Keratinocyte (primary cell): ENCODE data around the gene DSTN. TPM values are rescaled to one million over a fixed set of nuclear protein-coding genes. Genes with fewer than 3 reads are reported as not detected.

Experiments used
- DNase-seq: peaks from one replicate; pipeline ENCODE4 v3.0.0-alpha.2; 2011; ENCODE audit warnings: low read depth, missing footprints, low spot score
- FAIRE-seq: peaks from 2 replicates; lab custom pipeline; 2011; peaks lifted over from hg19 to GRCh38; lab: Jason Lieb, UNC
- H2AFZ ChIP-seq: 2 replicates; pipeline ENCODE4 v1.6.0; 2012; ENCODE audit warnings: low read length, control low read depth, inconsistent platforms; ENCODE audit not compliant: control insufficient read depth
- H3K27ac ChIP-seq: 2 replicates; pipeline ENCODE4 v1.5.1; 2011; ENCODE audit warnings: low read length; ENCODE audit not compliant: control insufficient read depth, insufficient read depth
- H3K27me3 ChIP-seq: 3 replicates; pipeline ENCODE4 v1.6.0; 2011; ENCODE audit warnings: low read length; ENCODE audit not compliant: control insufficient read depth, insufficient read depth; ENCODE audit errors: extremely low read depth
- H3K36me3 ChIP-seq, 2 experiments: 2 replicates in 1 of 2; 3 replicates in 1 of 2; pipeline ENCODE4 v1.5.1; 2011; ENCODE audit warnings: low read length in 2 of 2, mild to moderate bottlenecking in 1 of 2; ENCODE audit not compliant: control insufficient read depth in 2 of 2, insufficient read depth in 2 of 2; ENCODE audit errors: extremely low read depth in 1 of 2
- H3K4me1 ChIP-seq: 3 replicates; pipeline ENCODE4 v1.5.1; 2011; ENCODE audit warnings: low read length; ENCODE audit not compliant: control insufficient read depth, insufficient read depth; ENCODE audit errors: extremely low read depth
- H3K4me2 ChIP-seq: 3 replicates; pipeline ENCODE4 v1.6.0; 2011; ENCODE audit warnings: low read depth, low read length; ENCODE audit not compliant: control insufficient read depth, insufficient read depth; ENCODE audit errors: extremely low read depth
- H3K4me3 ChIP-seq, 3 experiments: fragments of 200-600 bp in 1 of 3; sonication (generic) in 1 of 3; 2 replicates in 2 of 3; 3 replicates in 1 of 3; pipeline ENCODE4 v1.5.1; 2011 to 2016; ENCODE audit warnings: low read length in 3 of 3, mild to moderate bottlenecking in 3 of 3, control low read depth in 2 of 3, inconsistent platforms in 1 of 3, low read depth in 1 of 3, mixed read lengths in 1 of 3, mixed run types in 1 of 3, moderate library complexity in 1 of 3; ENCODE audit not compliant: control insufficient read depth in 2 of 3, insufficient read depth in 2 of 3; ENCODE audit errors: extremely low read depth in 1 of 3
- H3K79me2 ChIP-seq: 2 replicates; pipeline ENCODE4 v1.6.0; 2012; ENCODE audit warnings: low read length; ENCODE audit not compliant: control insufficient read depth, insufficient read depth
- H3K9ac ChIP-seq: 3 replicates; pipeline ENCODE4 v1.6.0; 2011; ENCODE audit warnings: low read length; ENCODE audit not compliant: control insufficient read depth, insufficient read depth; ENCODE audit errors: extremely low read depth
- H3K9me1 ChIP-seq: 3 replicates; pipeline ENCODE4 v1.6.0; 2011; ENCODE audit warnings: low read length; ENCODE audit not compliant: control insufficient read depth, insufficient read depth; ENCODE audit errors: extremely low read depth
- H3K9me3 ChIP-seq: 2 replicates; pipeline ENCODE4 v1.5.1; 2012; ENCODE audit warnings: low read depth, low read length; ENCODE audit not compliant: control insufficient read depth
- H4K20me1 ChIP-seq: 3 replicates; pipeline ENCODE4 v1.6.0; 2011; ENCODE audit warnings: low read length; ENCODE audit not compliant: control insufficient read depth, insufficient read depth; ENCODE audit errors: extremely low read depth
- EZH2 ChIP-seq: IDR thresholded peaks from one replicate; pipeline ENCODE4 v1.6.1; 2012; ENCODE audit warnings: inconsistent platforms, mild to moderate bottlenecking, low read length, moderate library complexity
- dilution Hi-C: fragments of 300-500 bp; cut with MboI; formaldehyde crosslinking; loops from one replicate; pipeline ENCODE4 v1.7.0; 2020; ENCODE audit warnings: low sequenced_read_pairs; ENCODE audit not compliant: extremely low pct_ligation_motif_present
- polyA plus RNA-seq, 5 experiments: library from polyadenylated mRNA; depleted of rRNA in 3 of 5; stranded (reverse) in 3 of 5; stranded (forward) in 1 of 5; unstranded in 1 of 5; fragments of >200 nt; gene quantifications; 1 replicate in 1 of 5; 2 replicates in 3 of 5; 3 replicates in 1 of 5; pipeline versions ENCODE4 v1.2.1 to v1.2.3, GENCODE V29; 2011 to 2012; ENCODE audit warnings: missing spikeins in 2 of 5, low read depth in 1 of 5, low replicate concordance in 1 of 5
- TF ChIP-seq, protein P1 (sequence below), 3 experiments: IDR thresholded peaks in 1 of 3; conservative IDR thresholded peaks in 1 of 3; optimal IDR thresholded peaks in 1 of 3; 2 replicates in 2 of 3; 3 replicates in 1 of 3; pipeline versions ENCODE3 to v1.5.1; 2011; ENCODE audit warnings: low read length in 3 of 3, mild to moderate bottlenecking in 3 of 3, moderate library complexity in 2 of 3, control low read depth in 1 of 3, inconsistent platforms in 1 of 3; ENCODE audit not compliant: insufficient read depth in 2 of 3; ENCODE audit errors: extremely low read depth in 1 of 3

Gene DSTN
- polyA plus RNA-seq, 1 donor (not counting 4 experiments of a cell fraction or from before 2014, with no cell fraction given): 288 TPM

DNA sequence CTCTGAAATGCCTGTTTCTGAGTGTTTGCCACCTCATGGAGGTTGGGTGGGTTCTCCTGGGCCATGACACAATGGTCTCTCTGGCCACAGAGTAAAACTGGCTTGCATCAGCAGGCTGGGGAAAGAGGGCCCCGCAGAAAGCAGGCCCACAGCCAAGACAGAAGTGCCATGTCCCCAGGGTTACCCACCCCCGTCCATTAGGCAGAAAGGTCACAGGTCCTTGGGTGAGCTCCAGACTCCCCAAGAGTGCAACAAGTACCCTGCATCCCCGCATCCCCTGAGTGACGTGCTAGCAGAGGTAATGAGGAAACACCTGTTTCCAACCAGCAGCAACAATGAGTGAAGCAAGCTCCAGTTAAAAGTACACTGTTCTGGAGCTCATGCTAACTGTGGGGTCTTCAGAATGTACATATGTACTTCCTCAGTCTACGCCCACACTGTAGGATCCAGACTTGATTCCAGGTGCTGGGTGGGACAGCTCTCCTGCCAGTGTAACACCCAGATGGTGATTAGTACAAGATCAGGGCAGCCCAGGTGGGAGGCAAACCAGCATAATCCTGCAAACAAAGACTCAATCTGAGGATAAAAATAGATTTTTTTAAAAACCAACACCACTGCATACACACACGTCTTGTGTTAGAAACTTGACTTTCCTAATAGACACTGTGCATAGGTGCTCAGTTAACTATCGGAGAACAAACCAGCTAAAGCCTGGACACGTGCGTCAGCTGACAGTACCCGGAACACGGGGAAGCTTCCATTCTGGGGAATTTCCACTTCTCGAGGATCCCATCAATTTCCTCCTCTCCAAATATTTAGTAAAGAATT is 80.6 kb downstream of the DSTN start:
- H2AFZ ChIP-seq: no peak overlapping the region
- dilution Hi-C loops: no loop called here
- H3K4me2 ChIP-seq: no peak overlapping the region
- peaks cover 10 to 18% of the 10 kb centered on the region in 2 experiments for H3K36me3 ChIP-seq
- no peak for DNase-seq
- peaks cover 65% of the 10 kb centered on the region for H3K79me2 ChIP-seq
- no peaks in the 10 kb centered on the region for H3K27me3 ChIP-seq
- no peaks in the 10 kb centered on the region for H3K9me3 ChIP-seq
- no peaks in the 10 kb centered on the region for H3K9me1 ChIP-seq
- no peak for FAIRE-seq
- H3K4me1 ChIP-seq: no peaks in the 10 kb centered on the region
- peaks cover 3% of the 10 kb centered on the region for H4K20me1 ChIP-seq
- TF ChIP-seq, protein P1, sequence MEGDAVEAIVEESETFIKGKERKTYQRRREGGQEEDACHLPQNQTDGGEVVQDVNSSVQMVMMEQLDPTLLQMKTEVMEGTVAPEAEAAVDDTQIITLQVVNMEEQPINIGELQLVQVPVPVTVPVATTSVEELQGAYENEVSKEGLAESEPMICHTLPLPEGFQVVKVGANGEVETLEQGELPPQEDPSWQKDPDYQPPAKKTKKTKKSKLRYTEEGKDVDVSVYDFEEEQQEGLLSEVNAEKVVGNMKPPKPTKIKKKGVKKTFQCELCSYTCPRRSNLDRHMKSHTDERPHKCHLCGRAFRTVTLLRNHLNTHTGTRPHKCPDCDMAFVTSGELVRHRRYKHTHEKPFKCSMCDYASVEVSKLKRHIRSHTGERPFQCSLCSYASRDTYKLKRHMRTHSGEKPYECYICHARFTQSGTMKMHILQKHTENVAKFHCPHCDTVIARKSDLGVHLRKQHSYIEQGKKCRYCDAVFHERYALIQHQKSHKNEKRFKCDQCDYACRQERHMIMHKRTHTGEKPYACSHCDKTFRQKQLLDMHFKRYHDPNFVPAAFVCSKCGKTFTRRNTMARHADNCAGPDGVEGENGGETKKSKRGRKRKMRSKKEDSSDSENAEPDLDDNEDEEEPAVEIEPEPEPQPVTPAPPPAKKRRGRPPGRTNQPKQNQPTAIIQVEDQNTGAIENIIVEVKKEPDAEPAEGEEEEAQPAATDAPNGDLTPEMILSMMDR (optimal IDR thresholded peaks at IDR 0.05 in 1 of 3, IDR thresholded peaks at IDR 0.05 in 1 of 3, conservative IDR thresholded peaks at IDR 0.05 in 1 of 3; ENCODE audit: extremely low read depth in 1 of 3, insufficient read depth in 2 of 3, low read length in 3 of 3): no peak
- H3K4me3 ChIP-seq: no peak overlapping the region
- H3K27ac ChIP-seq: no peak overlapping the region
- H3K9ac ChIP-seq: no peak overlapping the region

DNA sequence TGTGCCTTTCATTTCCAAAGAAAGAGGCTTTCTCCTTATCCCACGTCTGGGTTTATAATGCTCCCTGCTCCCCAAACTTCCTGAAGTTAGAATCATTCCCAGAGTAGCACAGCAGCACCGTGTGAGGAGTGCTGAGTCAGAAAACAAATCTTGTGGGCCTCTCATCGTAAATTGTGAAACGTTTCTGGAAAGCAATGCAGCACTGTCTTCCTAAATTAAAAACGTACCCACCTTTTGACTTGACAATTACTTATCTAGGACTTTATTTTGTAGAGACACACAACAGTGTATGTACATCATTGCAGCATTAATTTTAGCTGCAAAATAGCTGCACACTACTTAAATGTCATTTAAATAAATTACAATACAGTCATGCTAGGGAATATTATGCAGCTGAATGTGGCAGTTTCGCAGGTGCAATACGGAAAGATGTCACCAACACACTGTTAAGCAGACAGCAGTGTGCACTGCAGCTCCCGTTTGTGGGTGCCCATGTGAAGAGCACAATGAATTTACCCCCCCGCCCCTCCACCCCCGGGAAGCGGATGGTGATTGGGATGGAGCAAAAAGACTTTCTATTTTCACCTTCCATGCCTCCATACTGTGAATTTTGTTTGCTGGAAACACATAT is 81.4 kb downstream of the DSTN start:
- FAIRE-seq (no peak), DNase-seq (no peak)
- no peaks in the 10 kb centered on the region for H3K9me3 ChIP-seq
- no peak overlapping the region for H3K9ac ChIP-seq
- H3K27ac ChIP-seq: no peak overlapping the region
- no peak overlapping the region for H3K4me2 ChIP-seq
- H2AFZ ChIP-seq: no peak overlapping the region
- peaks cover 2% of the 10 kb centered on the region for H3K9me1 ChIP-seq
- H3K79me2 ChIP-seq: peaks cover 59% of the 10 kb centered on the region
- peaks cover 2% of the 10 kb centered on the region for H3K4me1 ChIP-seq
- H3K36me3 ChIP-seq: peaks cover 16 to 23% of the 10 kb centered on the region in 2 experiments
- H3K27me3 ChIP-seq: no peaks in the 10 kb centered on the region
- dilution Hi-C loops: no loop called here
- peaks cover 3% of the 10 kb centered on the region for H4K20me1 ChIP-seq
- H3K4me3 ChIP-seq: no peak overlapping the region
- TF ChIP-seq, protein P1 (optimal IDR thresholded peaks at IDR 0.05 in 1 of 3, IDR thresholded peaks at IDR 0.05 in 1 of 3, conservative IDR thresholded peaks at IDR 0.05 in 1 of 3; ENCODE audit: extremely low read depth in 1 of 3, insufficient read depth in 2 of 3, low read length in 3 of 3): no peak
- no peak for TF ChIP-seq EZH2
